Nephron (organoid): ENCODE measurements around the gene RBM6.

ENCODE experiments used
- H3K27ac Mint-ChIP-seq, 3 experiments: 2 replicates each; pipeline ENCODE4 v1.8.0; 2020; ENCODE audit warnings: mixed read lengths in 3 of 3, mild to moderate bottlenecking in 2 of 3, moderate library complexity in 1 of 3
- H3K27me3 Mint-ChIP-seq: 2 replicates; pipeline ENCODE4 v1.8.0; 2021; ENCODE audit warnings: low read depth, mild to moderate bottlenecking, moderate library complexity, mixed read lengths
- H3K36me3 Mint-ChIP-seq: 2 replicates; pipeline ENCODE4 v1.8.0; 2020; ENCODE audit warnings: low read depth, mixed read lengths
- H3K4me1 Mint-ChIP-seq: 2 replicates; pipeline ENCODE4 v1.8.0; 2020; ENCODE audit warnings: mixed read lengths
- H3K4me3 Mint-ChIP-seq, 3 experiments: 2 replicates each; pipeline ENCODE4 v1.8.0; 2020; ENCODE audit warnings: mild to moderate bottlenecking in 3 of 3, mixed read lengths in 3 of 3, moderate library complexity in 2 of 3
- H3K9me3 Mint-ChIP-seq: 2 replicates; pipeline ENCODE4 v1.8.0; 2020; ENCODE audit warnings: mixed read lengths
- CTCF ChIP-seq, 3 experiments: fragments of 200-600 bp; sonication (generic); IDR thresholded peaks; one replicate each; pipeline ENCODE4 v1.5.0; 2021; ENCODE audit warnings: antibody characterized with exemption in 3 of 3; ENCODE audit not compliant: unreplicated experiment in 3 of 3

RBM6 gene

GRCh38 chr3:50111757-50112156 is 171.8 kb downstream of the RBM6 start:
- no peak for TF ChIP-seq CTCF (IDR thresholded peaks at IDR 0.05; ENCODE audit: unreplicated experiment in 3 of 3)
- H3K4me3 Mint-ChIP-seq, result no peak overlapping the region
- peaks cover 84% of the 10 kb centered on the region for H3K36me3 Mint-ChIP-seq
- no peak overlapping the region for H3K27ac Mint-ChIP-seq
- H3K9me3 Mint-ChIP-seq, result no peaks in the 10 kb centered on the region
- no peaks in the 10 kb centered on the region for H3K27me3 Mint-ChIP-seq
- H3K4me1 Mint-ChIP-seq, result no peaks in the 10 kb centered on the region

- no peak overlapping the region for H3K4me3 Mint-ChIP-seq
- H3K27ac Mint-ChIP-seq, result no peak overlapping the region
- no peak for TF ChIP-seq CTCF (IDR thresholded peaks at IDR 0.05; ENCODE audit: unreplicated experiment in 3 of 3)
- no peaks in the 10 kb centered on the region for H3K9me3 Mint-ChIP-seq
- peaks cover 84% of the 10 kb centered on the region for H3K36me3 Mint-ChIP-seq
- H3K27me3 Mint-ChIP-seq, result no peaks in the 10 kb centered on the region
- no peaks in the 10 kb centered on the region for H3K4me1 Mint-ChIP-seq
These were observed 172.5 kb downstream of the RBM6 start for GRCh38 chr3:50112462-50112861.

GRCh38 chr3:50117120-50117519 is 177.2 kb downstream of the RBM6 start:
- Mint-ChIP-seq H3K27me3 (no peaks in the 10 kb centered on the region), H3K9me3 (no peaks in the 10 kb centered on the region), H3K4me3 (no peak overlapping the region), H3K4me1 (peaks cover 9% of the 10 kb centered on the region), H3K27ac (no peak overlapping the region), H3K36me3 (peaks cover 70% of the 10 kb centered on the region)
- no peak for TF ChIP-seq CTCF (IDR thresholded peaks at IDR 0.05; ENCODE audit: unreplicated experiment in 3 of 3)

- Mint-ChIP-seq H3K27ac (peak overlapping the region in 1 of 3 experiments; percentile 48), H3K9me3 (no peaks in the 10 kb centered on the region), H3K27me3 (no peaks in the 10 kb centered on the region), H3K4me1 (peaks cover 20% of the 10 kb centered on the region), H3K4me3 (no peak overlapping the region), H3K36me3 (peaks cover 64% of the 10 kb centered on the region)
- TF ChIP-seq CTCF (IDR thresholded peaks at IDR 0.05; ENCODE audit: unreplicated experiment in 3 of 3), result no peak
These were observed 178.3 kb downstream of the RBM6 start for GRCh38 chr3:50118237-50118636.

- H3K27me3 Mint-ChIP-seq, result no peaks in the 10 kb centered on the region
- no peaks in the 10 kb centered on the region for H3K9me3 Mint-ChIP-seq
- peaks cover 33% of the 10 kb centered on the region for H3K4me1 Mint-ChIP-seq
- H3K36me3 Mint-ChIP-seq, result peaks cover 49% of the 10 kb centered on the region
- H3K27ac Mint-ChIP-seq, result no peak overlapping the region
- TF ChIP-seq CTCF (IDR thresholded peaks at IDR 0.05; ENCODE audit: unreplicated experiment in 3 of 3), result no peak
- H3K4me3 Mint-ChIP-seq, result no peak overlapping the region
These were observed 179.8 kb downstream of the RBM6 start for GRCh38 chr3:50119786-50120185.

GRCh38 chr3:50120364-50121071 is 180.6 kb downstream of the RBM6 start:
- TF ChIP-seq CTCF (IDR thresholded peaks at IDR 0.05; ENCODE audit: unreplicated experiment in 3 of 3), result no peak
- Mint-ChIP-seq H3K9me3 (no peaks in the 10 kb centered on the region), H3K27me3 (no peaks in the 10 kb centered on the region), H3K27ac (peak overlapping the region in 1 of 3 experiments; percentile 74), H3K36me3 (peaks cover 44% of the 10 kb centered on the region), H3K4me1 (peaks cover 37% of the 10 kb centered on the region), H3K4me3 (no peak overlapping the region)
